Hypothalamus (tissue), 51 donors: Measurements from ENCODE around the gene MRC2.
"Not testable (repeated sequence)": the region's sequence is repeated elsewhere in the genome, so short reads cannot be mapped to it uniquely, and the experiment has no call there.

Source experiments
- DNase-seq, 51 donors: peaks; one replicate each; lab custom pipeline; 2025; lab: John Stamatoyannopoulos, UW

Gene MRC2

GRCh38 chr17:62676231-62676943 is 48.9 kb downstream of the MRC2 start:
- no peak for DNase-seq

- DNase-seq, result peak in 11 of 51 donors; percentile 8 to 34 (median 21)
Measured at GRCh38 chr17:62676952-62677596, 49.6 kb downstream of the MRC2 start.

DNA sequence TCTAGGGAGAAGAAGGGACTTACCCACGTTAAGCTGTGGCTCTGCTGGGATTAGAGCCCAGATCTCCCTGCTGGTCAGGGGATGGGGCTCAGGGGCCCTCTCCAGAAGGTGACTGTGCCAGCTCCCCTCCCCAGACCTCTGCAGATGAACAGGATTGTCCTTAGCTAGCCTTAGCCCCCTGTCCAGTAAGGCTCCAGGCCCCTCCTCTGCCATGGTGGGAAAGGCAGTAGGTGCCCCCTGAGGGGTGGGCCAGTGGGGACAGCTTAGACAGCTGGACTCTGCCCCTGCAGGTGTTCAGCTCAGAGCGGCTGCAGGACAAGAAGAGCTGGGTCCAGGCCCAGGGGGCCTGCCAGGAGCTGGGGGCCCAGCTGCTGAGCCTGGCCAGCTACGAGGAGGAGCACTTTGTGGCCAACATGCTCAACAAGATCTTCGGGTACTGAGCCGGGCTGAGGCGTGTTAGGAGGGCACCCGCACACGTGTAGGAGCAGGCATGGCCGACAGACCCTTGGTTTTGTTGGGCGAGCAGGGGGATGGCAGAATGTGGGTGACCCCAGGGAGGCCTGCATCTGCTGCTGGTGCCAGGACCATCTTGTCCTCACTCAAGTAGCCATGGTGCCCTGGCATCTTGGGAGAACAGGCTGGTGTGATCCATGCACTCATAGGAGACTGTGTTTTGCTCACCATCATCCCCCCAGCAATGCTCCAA is 50.9 kb downstream of the MRC2 start:
- no peak for DNase-seq

- DNase-seq, result no peak
Measured at GRCh38 chr17:62679866-62680377, 52.5 kb downstream of the MRC2 start.

- peak in 16 of 51 donors; percentile 14 to 61 (median 36) for DNase-seq
Measured at GRCh38 chr17:62680541-62681052, 53.1 kb downstream of the MRC2 start.

- no peak for DNase-seq
Measured at GRCh38 chr17:62681061-62681938, 53.8 kb downstream of the MRC2 start.

- DNase-seq, result peak in 23 of 51 donors; percentile 11 to 77 (median 41)
Measured at GRCh38 chr17:62681939-62682381, 54.5 kb downstream of the MRC2 start.

GRCh38 chr17:62684179-62684578 is 56.7 kb downstream of the MRC2 start:
- no peak for DNase-seq

GRCh38 chr17:62687997-62688396 is 60.5 kb downstream of the MRC2 start:
- DNase-seq, result no peak

- DNase-seq, result peak in 3 of 51 donors; percentile 10 to 18 (median 13)
Measured at GRCh38 chr17:62688398-62689160, 61.1 kb downstream of the MRC2 start.

DNA sequence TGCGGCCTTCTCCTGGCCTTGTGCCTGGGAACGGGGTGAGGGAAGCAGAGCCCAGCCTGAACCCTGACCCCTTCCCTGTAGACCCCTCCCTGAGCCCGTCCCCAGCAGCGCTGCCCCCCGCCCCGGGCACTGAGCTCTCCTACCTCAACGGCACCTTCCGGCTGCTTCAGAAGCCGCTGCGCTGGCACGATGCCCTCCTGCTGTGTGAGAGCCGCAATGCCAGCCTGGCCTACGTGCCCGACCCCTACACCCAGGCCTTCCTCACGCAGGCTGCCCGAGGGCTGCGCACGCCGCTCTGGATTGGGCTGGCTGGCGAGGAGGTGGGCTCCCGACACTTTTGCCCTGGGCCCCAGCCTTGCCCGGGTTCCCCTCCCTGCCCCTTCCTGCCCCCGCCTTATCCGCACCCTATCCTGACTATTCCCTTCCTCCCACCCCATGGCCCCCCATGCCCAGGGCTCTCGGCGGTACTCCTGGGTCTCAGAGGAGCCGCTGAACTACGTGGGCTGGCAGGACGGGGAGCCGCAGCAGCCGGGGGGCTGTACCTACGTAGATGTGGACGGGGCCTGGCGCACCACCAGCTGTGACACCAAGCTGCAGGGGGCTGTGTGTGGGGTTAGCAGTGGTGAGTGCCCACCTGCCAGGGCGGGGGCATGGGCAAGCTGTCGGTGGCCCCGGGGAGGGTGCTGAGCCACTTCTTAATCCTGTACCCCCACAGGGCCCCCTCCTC is 62.1 kb downstream of the MRC2 start:
- DNase-seq, result no peak

- DNase-seq, result no peak
Measured at GRCh38 chr17:62690168-62690897, 62.9 kb downstream of the MRC2 start.

DNA sequence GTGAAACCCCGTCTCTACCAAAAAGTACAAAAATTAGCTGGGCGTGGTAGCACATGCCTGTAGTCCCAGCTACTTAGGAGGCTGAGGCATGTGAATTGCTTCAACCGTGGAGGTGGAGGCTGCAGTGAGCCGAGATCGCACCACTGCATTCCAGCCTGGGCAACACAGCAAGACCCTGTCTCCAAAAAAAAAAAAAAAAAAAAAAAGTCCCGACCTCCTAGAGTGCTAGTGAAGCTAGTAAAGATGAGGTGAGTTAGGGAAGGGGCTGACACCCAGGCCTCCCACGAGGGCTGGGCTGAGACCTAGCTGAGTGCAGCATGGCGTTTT is 64.1 kb downstream of the MRC2 start:
- DNase-seq, result not testable (repeated sequence)

- DNase-seq, result no peak
Measured at GRCh38 chr17:62692159-62692651, 64.7 kb downstream of the MRC2 start.

DNA sequence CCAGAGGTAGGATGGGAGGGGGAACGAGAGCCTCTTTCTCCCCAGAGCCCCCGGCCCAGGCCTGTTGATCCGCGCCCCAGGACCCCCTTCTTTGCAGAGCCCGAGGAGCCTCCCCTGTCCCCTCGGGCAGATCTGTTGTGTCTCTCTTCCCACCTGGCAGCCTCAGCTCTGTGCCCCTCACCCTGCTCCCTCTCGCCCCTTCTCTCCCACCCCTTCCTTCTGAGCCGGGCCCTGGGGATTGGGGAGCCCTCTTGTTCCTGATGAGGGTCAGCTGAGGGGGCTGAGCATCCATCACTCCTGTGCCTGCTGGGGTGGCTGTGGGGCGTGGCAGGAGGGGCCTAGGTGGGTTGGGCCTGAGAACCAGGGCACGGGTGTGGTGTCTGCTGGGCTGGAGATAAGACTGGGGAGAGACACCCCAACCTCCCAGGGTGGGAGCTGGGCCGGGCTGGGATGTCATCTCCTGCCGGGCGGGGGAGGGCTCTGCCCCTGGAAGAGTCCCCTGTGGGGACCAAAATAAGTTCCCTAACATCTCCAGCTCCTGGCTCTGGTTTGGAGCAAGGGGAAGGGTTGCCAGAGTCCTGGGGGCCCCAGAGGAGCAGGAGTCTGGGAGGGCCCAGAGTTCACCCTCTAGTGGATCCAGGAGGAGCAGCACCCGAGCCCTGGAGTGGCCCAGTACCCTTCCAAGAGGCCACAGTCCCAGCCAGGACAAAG is 65.4 kb downstream of the MRC2 start:
- peak in 1 of 51 donors; percentile 18 for DNase-seq

- DNase-seq, result no peak
Measured at GRCh38 chr17:62693616-62694409, 66.3 kb downstream of the MRC2 start.
